Liver (tissue), 3 donors: Measurements from ENCODE around the gene FANCL.
"Not testable (repeated sequence)": the region's sequence is repeated elsewhere in the genome, so short reads cannot be mapped to it uniquely, and the experiment has no call there.

ENCODE experiments used
- ATF3 ChIP-seq: IDR thresholded peaks from 2 replicates; pipeline ENCODE4 v1.6.1; 2016; ENCODE audit warnings: antibody characterized with exemption
- JUND ChIP-seq, 2 donors: IDR thresholded peaks; 2 replicates each; pipeline ENCODE4 v1.6.1; 2016; ENCODE audit warnings: antibody characterized with exemption in 2 of 2
- RAD21 ChIP-seq, 2 donors: IDR thresholded peaks; 2 replicates each; pipeline ENCODE4 v1.6.1; 2016; ENCODE audit warnings: antibody characterized with exemption in 2 of 2, mild to moderate bottlenecking in 2 of 2
- YY1 ChIP-seq: IDR thresholded peaks from 2 replicates; pipeline ENCODE4 v1.6.1; 2016; ENCODE audit warnings: antibody characterized with exemption, mild to moderate bottlenecking
- TF ChIP-seq, protein P1 (sequence below): fragments of 150-350 bp; IDR thresholded peaks from 2 replicates; pipeline ENCODE4 v1.5.1; 2017; ENCODE audit warnings: improper control_type of control experiment, low read depth, low read length; ENCODE audit not compliant: missing input control
- TF ChIP-seq, protein P2 (sequence below): IDR thresholded peaks from 2 replicates; pipeline ENCODE4 v1.6.1; 2016; ENCODE audit warnings: antibody characterized with exemption
- donor health status: healthy.
- donor health status: healthy.

DNA sequence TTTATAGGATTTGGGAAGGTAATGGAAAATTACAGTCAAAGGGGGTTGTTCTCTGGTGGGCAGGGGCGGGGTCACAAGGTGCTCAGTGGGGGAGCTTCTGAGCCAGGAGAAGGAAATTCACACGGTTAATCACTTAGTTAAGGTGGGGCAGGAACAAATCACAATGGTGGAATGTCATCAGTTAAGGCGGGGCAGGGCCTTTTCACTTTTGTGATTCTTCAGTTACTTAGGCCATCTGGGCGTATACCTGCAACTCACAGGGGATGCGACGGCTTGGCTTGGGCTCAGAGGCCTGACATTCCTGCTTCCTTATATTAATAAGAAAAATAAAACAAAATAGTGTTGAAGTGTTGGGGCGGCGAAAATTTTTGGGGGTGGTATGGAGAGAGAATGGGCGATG is 127.6 kb downstream of the FANCL start:
- TF ChIP-seq, protein P1, sequence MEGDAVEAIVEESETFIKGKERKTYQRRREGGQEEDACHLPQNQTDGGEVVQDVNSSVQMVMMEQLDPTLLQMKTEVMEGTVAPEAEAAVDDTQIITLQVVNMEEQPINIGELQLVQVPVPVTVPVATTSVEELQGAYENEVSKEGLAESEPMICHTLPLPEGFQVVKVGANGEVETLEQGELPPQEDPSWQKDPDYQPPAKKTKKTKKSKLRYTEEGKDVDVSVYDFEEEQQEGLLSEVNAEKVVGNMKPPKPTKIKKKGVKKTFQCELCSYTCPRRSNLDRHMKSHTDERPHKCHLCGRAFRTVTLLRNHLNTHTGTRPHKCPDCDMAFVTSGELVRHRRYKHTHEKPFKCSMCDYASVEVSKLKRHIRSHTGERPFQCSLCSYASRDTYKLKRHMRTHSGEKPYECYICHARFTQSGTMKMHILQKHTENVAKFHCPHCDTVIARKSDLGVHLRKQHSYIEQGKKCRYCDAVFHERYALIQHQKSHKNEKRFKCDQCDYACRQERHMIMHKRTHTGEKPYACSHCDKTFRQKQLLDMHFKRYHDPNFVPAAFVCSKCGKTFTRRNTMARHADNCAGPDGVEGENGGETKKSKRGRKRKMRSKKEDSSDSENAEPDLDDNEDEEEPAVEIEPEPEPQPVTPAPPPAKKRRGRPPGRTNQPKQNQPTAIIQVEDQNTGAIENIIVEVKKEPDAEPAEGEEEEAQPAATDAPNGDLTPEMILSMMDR, result not testable (repeated sequence)
- TF ChIP-seq RAD21 (IDR thresholded peaks at IDR 0.05); ATF3; YY1; JUND (IDR thresholded peaks at IDR 0.05): not testable (repeated sequence)
- TF ChIP-seq, protein P2, sequence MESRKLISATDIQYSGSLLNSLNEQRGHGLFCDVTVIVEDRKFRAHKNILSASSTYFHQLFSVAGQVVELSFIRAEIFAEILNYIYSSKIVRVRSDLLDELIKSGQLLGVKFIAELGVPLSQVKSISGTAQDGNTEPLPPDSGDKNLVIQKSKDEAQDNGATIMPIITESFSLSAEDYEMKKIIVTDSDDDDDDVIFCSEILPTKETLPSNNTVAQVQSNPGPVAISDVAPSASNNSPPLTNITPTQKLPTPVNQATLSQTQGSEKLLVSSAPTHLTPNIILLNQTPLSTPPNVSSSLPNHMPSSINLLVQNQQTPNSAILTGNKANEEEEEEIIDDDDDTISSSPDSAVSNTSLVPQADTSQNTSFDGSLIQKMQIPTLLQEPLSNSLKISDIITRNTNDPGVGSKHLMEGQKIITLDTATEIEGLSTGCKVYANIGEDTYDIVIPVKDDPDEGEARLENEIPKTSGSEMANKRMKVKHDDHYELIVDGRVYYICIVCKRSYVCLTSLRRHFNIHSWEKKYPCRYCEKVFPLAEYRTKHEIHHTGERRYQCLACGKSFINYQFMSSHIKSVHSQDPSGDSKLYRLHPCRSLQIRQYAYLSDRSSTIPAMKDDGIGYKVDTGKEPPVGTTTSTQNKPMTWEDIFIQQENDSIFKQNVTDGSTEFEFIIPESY, result not testable (repeated sequence)
